Endothelial cell of umbilical vein (primary cell): ENCODE data around the gene CCN6. TPM values are rescaled to one million over a fixed set of nuclear protein-coding genes. Genes with fewer than 3 reads are reported as not detected.

ENCODE experiments used
- BruUV-seq: library from RNA; stranded (reverse); fragments of 400-500 nt; replicated peaks from 2 replicates; lab custom pipeline; 2021; lab: Mats Ljungman, UMichigan
- CTCF ChIA-PET: fragments of 300-600, 350-600 bp; sonication (Branson Sonifier 250); formaldehyde crosslinking; loops from one replicate; lab custom pipeline; 2021; ENCODE audit warnings: antibody characterized with exemption, inconsistent platforms; lab: Charles Lee
- POLR2A ChIA-PET: fragments of 300-600, 350-600 bp; sonication (Branson Sonifier 250); formaldehyde crosslinking; loops from one replicate; lab custom pipeline; 2021; ENCODE audit warnings: antibody characterized with exemption, inconsistent platforms; lab: Charles Lee
- DNase-seq: peaks from one replicate; pipeline ENCODE4 v3.0.0-alpha.2; 2011; ENCODE audit warnings: low read depth, low spot score
- FAIRE-seq: peaks from 2 replicates; lab custom pipeline; 2011; peaks lifted over from hg19 to GRCh38; lab: Jason Lieb, UNC
- H2AFZ ChIP-seq: 2 replicates; pipeline ENCODE4 v1.6.0; 2012; ENCODE audit warnings: low read depth, low read length, control low read depth, inconsistent platforms
- H3K27ac ChIP-seq: 2 replicates; pipeline ENCODE4 v1.5.1; 2011; ENCODE audit warnings: low read depth, mild to moderate bottlenecking, control low read depth, low read length, moderate library complexity; ENCODE audit not compliant: insufficient read depth
- H3K27me3 ChIP-seq, 2 experiments: 2 replicates each; pipeline versions ENCODE4 v1.6.0 to v1.6.1; 2011; ENCODE audit warnings: low read length in 2 of 2, mixed read lengths in 1 of 2; ENCODE audit not compliant: control insufficient read depth in 2 of 2, insufficient read depth in 2 of 2
- H3K36me3 ChIP-seq, 2 experiments: 2 replicates in 1 of 2; 3 replicates in 1 of 2; pipeline ENCODE4 v1.5.1; 2011; ENCODE audit warnings: low read length in 2 of 2, mild to moderate bottlenecking in 1 of 2, moderate library complexity in 1 of 2; ENCODE audit not compliant: control insufficient read depth in 2 of 2, insufficient read depth in 2 of 2; ENCODE audit errors: extremely low read depth in 1 of 2
- H3K4me1 ChIP-seq: 3 replicates; pipeline ENCODE4 v1.5.1; 2011; ENCODE audit warnings: mild to moderate bottlenecking, low read length; ENCODE audit not compliant: control insufficient read depth, insufficient read depth; ENCODE audit errors: extremely low read depth
- H3K4me2 ChIP-seq: 2 replicates; pipeline ENCODE4 v1.6.1; 2011; ENCODE audit warnings: low read length, control low read depth, mixed read lengths; ENCODE audit not compliant: insufficient read depth
- H3K4me3 ChIP-seq, 3 experiments: fragments of 200-600 bp in 1 of 3; sonication (generic), shearing (Covaris generic) in 1 of 3; replicated peaks in 1 of 3; 2 replicates each; pipeline ENCODE4 v1.5.1; 2011 to 2016; ENCODE audit warnings: control low read depth in 3 of 3, low read length in 3 of 3, mild to moderate bottlenecking in 2 of 3, inconsistent platforms in 1 of 3, low read depth in 1 of 3, moderate library complexity in 1 of 3; ENCODE audit not compliant: insufficient read depth in 1 of 3
- H3K79me2 ChIP-seq: 2 replicates; pipeline ENCODE4 v1.6.0; 2012; ENCODE audit warnings: low read length, inconsistent platforms; ENCODE audit not compliant: control insufficient read depth, insufficient read depth
- H3K9ac ChIP-seq: replicated peaks from 2 replicates; pipeline ENCODE3; 2011; ENCODE audit warnings: low read length, control low read depth; ENCODE audit not compliant: insufficient read depth; ENCODE audit errors: extremely low read depth
- H3K9me1 ChIP-seq: replicated peaks from 3 replicates; pipeline ENCODE4 v1.6.0; 2011; ENCODE audit warnings: mild to moderate bottlenecking, low read length; ENCODE audit not compliant: control insufficient read depth, insufficient read depth; ENCODE audit errors: extremely low read depth
- H3K9me3 ChIP-seq: replicated peaks from 2 replicates; pipeline ENCODE4 v1.5.1; 2012; ENCODE audit warnings: low read length, inconsistent platforms; ENCODE audit not compliant: control insufficient read depth, insufficient read depth
- H4K20me1 ChIP-seq: replicated peaks from 2 replicates; pipeline ENCODE3; 2011; ENCODE audit warnings: mild to moderate bottlenecking, low read length; ENCODE audit not compliant: control insufficient read depth, insufficient read depth; ENCODE audit errors: extremely low read depth
- EZH2 ChIP-seq: IDR thresholded peaks from 2 replicates; pipeline ENCODE4 v1.6.1; 2012; ENCODE audit warnings: borderline replicate concordance, low read depth, mild to moderate bottlenecking, moderate library complexity, low read length, inconsistent platforms; ENCODE audit not compliant: severe bottlenecking
- FOS ChIP-seq: IDR thresholded peaks from 2 replicates; pipeline ENCODE4 v1.6.1; 2011; ENCODE audit warnings: mild to moderate bottlenecking, low read length, moderate library complexity, borderline replicate concordance; ENCODE audit not compliant: insufficient read depth
- GATA2 ChIP-seq: IDR thresholded peaks from 2 replicates; pipeline ENCODE4 v1.7.0; 2011; ENCODE audit warnings: low read depth, mild to moderate bottlenecking, moderate library complexity, mixed read lengths, low read length; ENCODE audit not compliant: insufficient read length, insufficient read depth
- JUN ChIP-seq: IDR thresholded peaks from 2 replicates; pipeline ENCODE4 v1.6.1; 2011; ENCODE audit warnings: borderline replicate concordance, low read depth; ENCODE audit not compliant: insufficient read length, insufficient read depth
- MYC ChIP-seq: IDR thresholded peaks from one replicate; pipeline ENCODE4 v1.6.1; 2011; ENCODE audit warnings: mild to moderate bottlenecking, low read depth, low read length
- POLR2A ChIP-seq: IDR thresholded peaks from 2 replicates; pipeline ENCODE4 v1.6.1; 2012; ENCODE audit warnings: low read depth, mild to moderate bottlenecking, control low read depth, low read length
- POLR2AphosphoS5 ChIP-seq: IDR thresholded peaks from 2 replicates; pipeline ENCODE4 v1.6.1; 2012; ENCODE audit warnings: low read depth, mild to moderate bottlenecking, control low read depth, low read length, moderate library complexity; ENCODE audit not compliant: insufficient read depth
- dilution Hi-C: fragments of 300-500 bp; cut with MboI; formaldehyde crosslinking; loops from one replicate; pipeline ENCODE4 v1.15.0; 2019; ENCODE audit warnings: low sequenced_read_pairs; ENCODE audit not compliant: extremely low pct_ligation_motif_present
- intact Hi-C: fragments of 100-400 bp; cut with micrococcal nuclease; formaldehyde crosslinking; loops from one replicate; pipeline ENCODE4 v1.10.0; 2022
- polyA plus RNA-seq, 4 experiments: library from polyadenylated mRNA; depleted of rRNA in 3 of 4; stranded (reverse) in 3 of 4; unstranded in 1 of 4; fragments of >200 nt; gene quantifications; 2 replicates each; pipeline versions ENCODE4 v1.2.1 to v1.2.3, GENCODE V29; 2011 to 2012; ENCODE audit warnings: missing spikeins in 1 of 4
- total RNA-seq: library from RNA; stranded (reverse); gene quantifications from 2 replicates; pipeline ENCODE4 v1.2.3, GENCODE V29; 2021

The CCN6 gene
- total and polyA plus RNA-seq, 2 donors (not counting 3 experiments of a cell fraction or from before 2014, with no cell fraction given), result not detected

GRCh38 chr6:112024464-112024863, 29.4 kb upstream of the CCN6 start:
- FAIRE-seq, result no peak
- Histone ChIP-seq H3K36me3 (no peaks in the 10 kb centered on the region), H3K79me2 (no peaks in the 10 kb centered on the region), H2AFZ (no peak overlapping the region), H3K4me3 (no peak overlapping the region), H3K9ac (no peak overlapping the region), H3K27ac (no peak overlapping the region), H3K4me2 (no peak overlapping the region), H4K20me1 (no peaks in the 10 kb centered on the region), H3K9me3 (no peaks in the 10 kb centered on the region), H3K27me3 (no peaks in the 10 kb centered on the region), H3K9me1 (no peaks in the 10 kb centered on the region), H3K4me1 (peaks cover under 1% of the 10 kb centered on the region)
- no TSS peak for BruUV-seq
- TF ChIP-seq POLR2AphosphoS5 (no peak), JUN (no peak), EZH2 (no peak), POLR2A (no peak), MYC (no peak), GATA2 (no peak), FOS (no peak)
- intact Hi-C loops (no loop called here), dilution Hi-C loops (no loop called here)
- ChIA-PET POLR2A (no interaction called here), CTCF (interaction anchor here (1.2 kb wide), 1 partner anchor 315 kb away, joined by 4 read pairs; no protein-coding TSS in a partner anchor)
- DNase-seq, result no peak

- intact Hi-C loops, result no loop called here
These were observed 27.0 kb upstream of the CCN6 start for GRCh38 chr6:112026933-112027332.

More at GRCh38 chr6:112026933-112027332, 27.0 kb upstream of the CCN6 start:
- Histone ChIP-seq H3K36me3 (no peaks in the 10 kb centered on the region), H3K9me1 (no peaks in the 10 kb centered on the region), H3K4me2 (no peak overlapping the region), H3K9ac (no peak overlapping the region), H4K20me1 (no peaks in the 10 kb centered on the region), H3K79me2 (no peaks in the 10 kb centered on the region), H2AFZ (no peak overlapping the region), H3K27ac (no peak overlapping the region), H3K9me3 (no peaks in the 10 kb centered on the region), H3K27me3 (no peaks in the 10 kb centered on the region), H3K4me3 (no peak overlapping the region), H3K4me1 (no peaks in the 10 kb centered on the region)
- ChIA-PET POLR2A (no interaction called here), CTCF (interaction anchor here (1.2 to 3.2 kb wide), 2 partner anchors 42 to 317 kb away, joined by 4 to 15 read pairs; no protein-coding TSS in a partner anchor)
- DNase-seq (no peak), FAIRE-seq (no peak)
- no peak for TF ChIP-seq FOS
- TF ChIP-seq GATA2, result no peak
- dilution Hi-C loops, result no loop called here
- BruUV-seq, result no TSS peak
